Vagina (tissue), 2 donors: Measurements from ENCODE around the gene CPNE7. TPM values are rescaled to one million over a fixed set of nuclear protein-coding genes. Genes with fewer than 3 reads are reported as not detected.

Experiments
- DNase-seq, 2 donors: peaks; one replicate each; pipeline ENCODE4 v3.0.0-alpha.2; 2017; ENCODE audit errors: extremely low spot score in 2 of 2
- H3K27ac ChIP-seq: fragments of 200-600 bp; sonication (generic); one replicate; pipeline ENCODE4 v1.5.1; 2019
- H3K27me3 ChIP-seq: fragments of 200-600 bp; sonication (generic); one replicate; pipeline ENCODE4 v1.5.1; 2019
- H3K36me3 ChIP-seq, 2 donors: fragments of 200-600 bp; sonication (generic); one replicate each; pipeline ENCODE4 v1.5.1; 2017 to 2019
- H3K4me1 ChIP-seq: fragments of 200-600 bp; sonication (generic); one replicate; pipeline ENCODE4 v1.5.1; 2019
- H3K4me3 ChIP-seq, 2 donors: fragments of 200-600 bp; sonication (generic); 1 replicate in 1 of 2; 2 replicates in 1 of 2; pipeline ENCODE4 v1.5.1; 2016 to 2019
- H3K9me3 ChIP-seq: fragments of 200-600 bp; sonication (generic); one replicate; pipeline ENCODE4 v1.5.1; 2019
- CTCF ChIP-seq, 3 experiments: fragments of 450-650 bp in 2 of 3; fragments of 200-600 bp in 1 of 3; sonication (generic) in 1 of 3; IDR thresholded peaks; one replicate each; pipeline ENCODE4 v1.5.1; 2017 to 2019; ENCODE audit warnings: antibody characterized with exemption in 3 of 3, mild to moderate bottlenecking in 2 of 3, moderate library complexity in 2 of 3
- POLR2A ChIP-seq, 2 donors: fragments of 450-650 bp; IDR thresholded peaks; one replicate each; pipeline ENCODE4 v1.6.1; 2017; ENCODE audit warnings: antibody characterized with exemption in 2 of 2, mild to moderate bottlenecking in 2 of 2, moderate library complexity in 2 of 2
- POLR2AphosphoS5 ChIP-seq, 2 donors: sonication (generic); formaldehyde crosslinking; IDR thresholded peaks; one replicate each; pipeline ENCODE4 v1.9.0; 2017; ENCODE audit warnings: antibody characterized with exemption in 2 of 2, mild to moderate bottlenecking in 2 of 2, low read depth in 1 of 2; ENCODE audit not compliant: insufficient read depth in 1 of 2
- intact Hi-C: fragments of 100-400 bp; cut with DNase I; formaldehyde crosslinking; loops from one replicate; pipeline ENCODE4 v1.15.1; 2023
- total RNA-seq: library from RNA; depleted of rRNA; stranded (reverse); fragments of >200 nt; gene quantifications from one replicate; pipeline ENCODE4 v1.2.3, GENCODE V29; 2016

Gene CPNE7
- 4.9 TPM for total RNA-seq

- H3K4me3 ChIP-seq, result peak within 1 kb of the TSS; percentile 15 to 43
- DNase-seq, result no peak
- TF ChIP-seq CTCF (IDR thresholded peaks at IDR 0.05) (no peak), POLR2AphosphoS5 (IDR thresholded peaks at IDR 0.05; ENCODE audit: insufficient read depth in 1 of 2, low read depth in 1 of 2) (no peak), POLR2A (IDR thresholded peaks at IDR 0.05) (no peak)
- intact Hi-C loops, result no loop called here
- peaks cover 3% of the 10 kb centered on the region for H3K27me3 ChIP-seq
- no peaks in the 10 kb centered on the region for H3K36me3 ChIP-seq
- peaks cover 18% of the 10 kb centered on the region for H3K4me1 ChIP-seq
- no peaks in the 10 kb centered on the region for H3K9me3 ChIP-seq
- no peak within 1 kb of the TSS for H3K27ac ChIP-seq
Measured at GRCh38 chr16:89575247-89576152, at the start of gene CPNE7. Gene CPNE7 (plus strand): TSS chr16:89575758. CDS start chr16:89575898, 140 bp downstream.

DNA sequence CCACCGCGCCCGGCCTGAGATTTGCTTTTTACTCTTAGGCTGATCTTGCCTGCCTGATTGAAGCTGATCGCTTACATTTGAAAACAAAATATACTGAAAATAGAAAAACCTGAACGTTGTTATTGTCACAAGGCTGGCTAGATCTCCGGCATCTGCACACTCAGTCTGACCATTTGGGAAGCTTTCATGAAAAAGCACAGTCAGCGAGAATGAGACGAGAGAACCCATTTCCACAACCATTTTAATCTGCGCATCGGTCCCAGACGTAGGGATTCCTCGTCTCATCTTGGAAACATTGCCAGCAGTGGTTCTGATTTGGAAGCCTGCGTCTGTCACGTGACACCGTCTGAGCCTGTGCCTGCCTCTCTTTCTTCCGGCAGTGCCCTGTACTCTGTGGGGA lies 46.5 kb upstream of the CPNE7 start:
- Histone ChIP-seq H3K4me1 (no peaks in the 10 kb centered on the region), H3K36me3 (peaks cover 0 to 78% of the 10 kb centered on the region in 2 donors), H3K27me3 (no peaks in the 10 kb centered on the region), H3K4me3 (no peak overlapping the region), H3K27ac (no peak overlapping the region), H3K9me3 (no peaks in the 10 kb centered on the region)
- no peak for DNase-seq
- TF ChIP-seq CTCF (IDR thresholded peaks at IDR 0.05) (no peak), POLR2A (IDR thresholded peaks at IDR 0.05) (no peak), POLR2AphosphoS5 (IDR thresholded peaks at IDR 0.05; ENCODE audit: insufficient read depth in 1 of 2, low read depth in 1 of 2) (no peak)
- intact Hi-C loops, result no loop called here

DNA sequence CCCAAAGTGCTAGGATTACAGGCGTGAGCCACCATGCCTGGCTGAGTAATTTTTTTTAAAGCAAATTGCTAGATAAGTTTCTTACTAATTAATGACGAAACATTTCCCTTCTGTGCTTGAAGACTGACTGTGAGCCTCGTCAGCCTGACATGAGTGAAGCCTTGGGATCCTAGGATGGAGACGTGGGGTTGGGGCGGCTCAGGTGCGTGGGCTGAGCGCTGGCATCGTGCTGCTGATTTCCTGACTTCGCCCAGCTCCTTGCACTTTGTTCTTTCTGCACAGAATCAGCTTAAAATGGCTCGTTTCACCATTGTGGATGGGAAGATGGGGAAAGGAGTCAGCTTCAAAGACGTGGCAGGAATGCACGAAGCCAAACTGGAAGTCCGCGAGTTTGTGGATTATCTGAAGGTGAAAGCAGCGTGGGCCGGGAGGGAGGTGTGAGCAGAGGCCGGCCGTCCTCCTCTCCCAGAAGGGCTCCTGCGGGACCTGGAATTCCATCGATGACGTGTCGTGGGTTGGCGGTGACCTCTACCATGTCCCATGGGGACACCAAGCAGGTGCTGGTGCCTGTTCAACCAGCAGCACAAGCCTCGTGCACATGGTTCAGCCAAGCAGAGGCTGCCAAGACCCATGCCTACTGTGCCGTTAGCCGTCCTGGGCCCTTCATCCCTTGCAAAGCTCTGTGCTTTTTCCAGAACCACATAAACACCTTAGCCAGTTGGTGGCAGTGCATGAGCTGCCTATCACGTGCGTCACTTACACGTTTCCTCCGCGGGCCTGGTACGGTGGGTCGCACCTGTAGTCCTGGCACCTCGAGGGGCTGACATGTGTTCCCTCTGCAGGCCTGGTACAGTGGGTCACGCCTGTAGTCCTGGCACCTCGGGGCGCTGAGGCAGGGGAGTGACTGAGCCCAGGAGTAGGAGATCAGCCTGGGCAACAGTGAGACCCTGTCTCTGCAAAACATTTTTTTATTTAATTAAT lies 44.9 kb upstream of the CPNE7 start:
- no peak for DNase-seq
- H3K27me3 ChIP-seq, result no peaks in the 10 kb centered on the region
- H3K36me3 ChIP-seq, result peaks cover 0 to 79% of the 10 kb centered on the region in 2 donors
- H3K27ac ChIP-seq, result no peak overlapping the region
- TF ChIP-seq POLR2A (IDR thresholded peaks at IDR 0.05) (no peak), CTCF (IDR thresholded peaks at IDR 0.05) (no peak), POLR2AphosphoS5 (IDR thresholded peaks at IDR 0.05; ENCODE audit: insufficient read depth in 1 of 2, low read depth in 1 of 2) (no peak)
- no peak overlapping the region for H3K4me3 ChIP-seq
- H3K4me1 ChIP-seq, result no peaks in the 10 kb centered on the region
- no peaks in the 10 kb centered on the region for H3K9me3 ChIP-seq
- intact Hi-C loops, result no loop called here

- Histone ChIP-seq H3K27me3 (no peaks in the 10 kb centered on the region), H3K27ac (no peak overlapping the region), H3K4me1 (no peaks in the 10 kb centered on the region), H3K9me3 (no peaks in the 10 kb centered on the region), H3K36me3 (peaks cover 0 to 76% of the 10 kb centered on the region in 2 donors), H3K4me3 (no peak overlapping the region)
- intact Hi-C loops, result no loop called here
- TF ChIP-seq POLR2A (IDR thresholded peaks at IDR 0.05) (no peak), CTCF (IDR thresholded peaks at IDR 0.05) (no peak), POLR2AphosphoS5 (IDR thresholded peaks at IDR 0.05; ENCODE audit: insufficient read depth in 1 of 2, low read depth in 1 of 2) (no peak)
- DNase-seq, result no peak
Measured at GRCh38 chr16:89531821-89532526, 43.6 kb upstream of the CPNE7 start.
